IMR-90 (cell line): ENCODE data around the gene ZDHHC18. TPM values are rescaled to one million over a fixed set of nuclear protein-coding genes. Genes with fewer than 3 reads are reported as not detected.

Experiments
- ATAC-seq: fragments of 200-7000 bp; cut with Tn5 transposase; 2 replicates; pipeline ENCODE4 v1.9.1; 2020; ENCODE audit warnings: low read depth, mild to moderate bottlenecking, moderate library complexity
- BruUV-seq: library from RNA; stranded (reverse); fragments of 400-500 nt; replicated peaks from 2 replicates; lab custom pipeline; 2021; lab: Mats Ljungman, UMichigan
- CTCF ChIA-PET: fragments of 300-600 bp; formaldehyde crosslinking; extraction: SDS; loops from one replicate; lab custom pipeline; 2021; ENCODE audit warnings: antibody characterized with exemption; lab: Yijun Ruan, JAX
- POLR2A ChIA-PET: fragments of 300-600 bp; sonication (Branson Sonifier 250); formaldehyde crosslinking; loops from one replicate; lab custom pipeline; 2022; ENCODE audit warnings: antibody characterized with exemption; ENCODE audit not compliant: unreplicated experiment; lab: Charles Lee
- DNase-seq: peaks from one replicate; pipeline ENCODE4 v3.0.0; 2013
- H2AFZ ChIP-seq: replicated peaks from 2 replicates; pipeline ENCODE3; 2013; ENCODE audit warnings: low read length, mild to moderate bottlenecking; ENCODE audit not compliant: poor library complexity
- H2AK5ac ChIP-seq: 2 replicates; pipeline ENCODE4 v1.6.1; 2013; ENCODE audit warnings: low read depth, low read length, inconsistent platforms
- H2AK9ac ChIP-seq: replicated peaks from 2 replicates; pipeline ENCODE3; 2013; ENCODE audit warnings: mild to moderate bottlenecking, low read depth, low read length, moderate library complexity; ENCODE audit not compliant: poor library complexity
- H2BK120ac ChIP-seq: 2 replicates; pipeline ENCODE4 v1.6.1; 2013; ENCODE audit warnings: low read depth, low read length, inconsistent platforms
- H2BK15ac ChIP-seq: 3 replicates; pipeline ENCODE4 v1.6.1; 2013; ENCODE audit warnings: low read depth, low read length, inconsistent platforms
- H2BK20ac ChIP-seq: 2 replicates; pipeline ENCODE4 v1.6.1; 2013; ENCODE audit warnings: low read depth, mild to moderate bottlenecking, inconsistent platforms, low read length, moderate library complexity
- H2BK5ac ChIP-seq: 2 replicates; pipeline ENCODE4 v1.6.1; 2013; ENCODE audit warnings: mild to moderate bottlenecking, low read depth, low read length, inconsistent platforms; ENCODE audit not compliant: poor library complexity, severe bottlenecking
- H3K14ac ChIP-seq: replicated peaks from 2 replicates; pipeline ENCODE4 v1.6.1; 2013; ENCODE audit warnings: low read depth, low read length, inconsistent platforms
- H3K18ac ChIP-seq: 2 replicates; pipeline ENCODE4 v1.6.1; 2013; ENCODE audit warnings: low read depth, low read length, control low read depth
- H3K23ac ChIP-seq: 2 replicates; pipeline ENCODE4 v1.6.1; 2013; ENCODE audit warnings: low read depth, low read length, inconsistent platforms
- H3K27ac ChIP-seq: 2 replicates; pipeline ENCODE4 v1.5.1; 2013; ENCODE audit warnings: mild to moderate bottlenecking, control low read depth, low read length; ENCODE audit not compliant: insufficient read depth
- H3K27me3 ChIP-seq: 2 replicates; pipeline ENCODE4 v1.6.1; 2013; ENCODE audit warnings: low read length; ENCODE audit not compliant: control insufficient read depth, insufficient read depth
- H3K36me3 ChIP-seq: 2 replicates; pipeline ENCODE4 v1.6.1; 2013; ENCODE audit warnings: low read length, mixed read lengths; ENCODE audit not compliant: control insufficient read depth, insufficient read depth
- H3K4ac ChIP-seq: 2 replicates; pipeline ENCODE4 v1.6.1; 2013; ENCODE audit warnings: low read depth, low read length, inconsistent platforms
- H3K4me1 ChIP-seq: 2 replicates; pipeline ENCODE4 v1.6.1; 2013; ENCODE audit warnings: low read length, mixed read lengths; ENCODE audit not compliant: control insufficient read depth, insufficient read depth
- H3K4me2 ChIP-seq: 2 replicates; pipeline ENCODE4 v1.6.1; 2013; ENCODE audit warnings: low read depth, mild to moderate bottlenecking, control low read depth, low read length, moderate library complexity
- H3K4me3 ChIP-seq: 2 replicates; pipeline ENCODE4 v1.5.1; 2013; ENCODE audit warnings: low read depth, mild to moderate bottlenecking, control low read depth, low read length, moderate library complexity; ENCODE audit not compliant: insufficient read depth
- H3K56ac ChIP-seq: 2 replicates; pipeline ENCODE4 v1.6.1; 2013; ENCODE audit warnings: low read length, inconsistent platforms; ENCODE audit not compliant: insufficient read depth; ENCODE audit errors: extremely low read depth
- H3K79me1 ChIP-seq, 2 experiments: 2 replicates each; pipeline ENCODE4 v1.6.1; 2013; ENCODE audit warnings: low read length in 2 of 2, inconsistent platforms in 1 of 2, low read depth in 1 of 2
- H3K9ac ChIP-seq: 2 replicates; pipeline ENCODE4 v1.6.1; 2013; ENCODE audit warnings: low read depth, low read length, control low read depth
- H3K9me1 ChIP-seq: 2 replicates; pipeline ENCODE4 v1.6.1; 2013; ENCODE audit warnings: low read length, inconsistent platforms; ENCODE audit not compliant: insufficient read depth
- H3K9me3 ChIP-seq: 2 replicates; pipeline ENCODE4 v1.6.1; 2013; ENCODE audit warnings: low read length; ENCODE audit not compliant: control insufficient read depth, insufficient read depth
- H4K20me1 ChIP-seq: 2 replicates; pipeline ENCODE4 v1.6.1; 2013; ENCODE audit warnings: low read length, inconsistent platforms; ENCODE audit not compliant: insufficient read depth
- H4K5ac ChIP-seq: 2 replicates; pipeline ENCODE4 v1.6.1; 2013; ENCODE audit warnings: mild to moderate bottlenecking, low read depth, low read length, control low read depth
- H4K8ac ChIP-seq, 2 experiments: 2 replicates each; pipeline ENCODE4 v1.6.1; 2013; ENCODE audit warnings: low read depth in 2 of 2, low read length in 2 of 2, control low read depth in 1 of 2, inconsistent platforms in 1 of 2
- H4K91ac ChIP-seq: 2 replicates; pipeline ENCODE4 v1.6.1; 2013; ENCODE audit warnings: low read depth, low read length, inconsistent platforms; ENCODE audit not compliant: insufficient read depth
- BHLHE40 ChIP-seq: fragments of 150-350 bp; IDR thresholded peaks from 2 replicates; pipeline ENCODE4 v1.6.1; 2016; ENCODE audit warnings: mild to moderate bottlenecking, low read depth, low read length
- CEBPB ChIP-seq: IDR thresholded peaks from 2 replicates; pipeline ENCODE4 v1.6.1; 2012; ENCODE audit warnings: low read depth, low read length, improper control_type of control experiment
- CHD1 ChIP-seq: IDR thresholded peaks from 2 replicates; pipeline ENCODE4 v1.6.1; 2012; ENCODE audit warnings: low read depth, low read length, improper control_type of control experiment
- FOS ChIP-seq: fragments of 150-350 bp; IDR thresholded peaks from 2 replicates; pipeline ENCODE4 v1.6.1; 2016; ENCODE audit warnings: low read depth, low read length
- MAFK ChIP-seq: IDR thresholded peaks from 2 replicates; pipeline ENCODE4 v1.6.1; 2012; ENCODE audit warnings: low read depth, low read length, improper control_type of control experiment
- MAZ ChIP-seq: IDR thresholded peaks from 2 replicates; pipeline ENCODE4 v1.6.1; 2012; ENCODE audit warnings: low read depth, mild to moderate bottlenecking, low read length, improper control_type of control experiment, moderate library complexity, borderline replicate concordance
- MXI1 ChIP-seq: IDR thresholded peaks from 2 replicates; pipeline ENCODE4 v1.6.1; 2012; ENCODE audit warnings: low read depth, mild to moderate bottlenecking, low read length, moderate library complexity, borderline replicate concordance
- NFE2L2 ChIP-seq: fragments of 150-350 bp; IDR thresholded peaks from 2 replicates; pipeline ENCODE4 v1.6.1; 2016; ENCODE audit warnings: low read depth, mild to moderate bottlenecking, low read length
- POLR2A ChIP-seq: IDR thresholded peaks from 2 replicates; pipeline ENCODE4 v1.6.1; 2012; ENCODE audit warnings: mild to moderate bottlenecking, low read depth, low read length
- RAD21 ChIP-seq: IDR thresholded peaks from 2 replicates; pipeline ENCODE4 v1.6.1; 2012; ENCODE audit warnings: low read length, improper control_type of control experiment
- RCOR1 ChIP-seq: IDR thresholded peaks from 2 replicates; pipeline ENCODE4 v1.6.1; 2012; ENCODE audit warnings: mild to moderate bottlenecking, low read length, improper control_type of control experiment; ENCODE audit not compliant: insufficient replicate concordance
- RFX5 ChIP-seq: IDR thresholded peaks from 2 replicates; pipeline ENCODE4 v1.8.0; 2012; ENCODE audit warnings: low read depth, mild to moderate bottlenecking, low read length, moderate library complexity
- SMC3 ChIP-seq: fragments of 150-350 bp; IDR thresholded peaks from 2 replicates; pipeline ENCODE4 v1.6.1; 2016; ENCODE audit warnings: low read depth, mild to moderate bottlenecking, antibody characterized with exemption, low read length, moderate library complexity
- WGBS, 2 experiments: methylation state at CpG; one replicate each; pipeline versions ENCODE4 v1.1.5 to v1.1.7; 2013; ENCODE audit warnings: missing lambda C conversion rate in 2 of 2; ENCODE audit not compliant: insufficient read length in 1 of 2; ENCODE audit errors: extremely low coverage in 2 of 2; 5-methylcytosine and 5-hydroxymethylcytosine counted together
- dilution Hi-C: fragments of 300-500 bp; cut with HindIII; formaldehyde crosslinking; loops from one replicate; pipeline ENCODE4 v1.14.3; 2018; ENCODE audit warnings: low sequenced_read_pairs; ENCODE audit not compliant: unreplicated experiment
- in situ Hi-C: fragments of 300-500 bp; cut with MboI; formaldehyde crosslinking; loops from 3 replicates; pipeline ENCODE4 v1.14.3; 2019; ENCODE audit warnings: low sequenced_read_pairs, inconsistent platforms, mixed read lengths
- intact Hi-C: fragments of 100-400 bp; cut with micrococcal nuclease; formaldehyde crosslinking; loops from 2 replicates; pipeline ENCODE4 v1.10.0; 2022
- polyA plus RNA-seq, 3 experiments: library from polyadenylated mRNA; depleted of rRNA; stranded (reverse); fragments of >200 nt; gene quantifications; 2 replicates each; pipeline ENCODE4 v1.2.3, GENCODE V29; 2012; ENCODE audit warnings: low replicate concordance in 1 of 3
- total RNA-seq: library from RNA; depleted of rRNA; stranded (reverse); fragments of >200 nt; gene quantifications from 2 replicates; pipeline ENCODE4 v1.2.3, GENCODE V29; 2012
- TF ChIP-seq, protein P1 (sequence below): conservative IDR thresholded peaks from 2 replicates; pipeline ENCODE4 v1.5.1; 2012; ENCODE audit warnings: mild to moderate bottlenecking, low read depth, low read length, improper control_type of control experiment
- TF ChIP-seq, protein P2 (sequence below): fragments of 150-350 bp; IDR thresholded peaks from 2 replicates; pipeline ENCODE4 v1.6.1; 2016; ENCODE audit warnings: low read depth, mild to moderate bottlenecking, low read length, moderate library complexity, borderline replicate concordance
- TF ChIP-seq, protein P3 (sequence below): fragments of 150-350 bp; IDR thresholded peaks from 2 replicates; pipeline ENCODE4 v1.6.1; 2017; ENCODE audit warnings: mild to moderate bottlenecking, antibody characterized with exemption, low read length, low read depth

The ZDHHC18 gene
- total and polyA plus RNA-seq, 2 of the 4 experiments (the other 2 are of a cell fraction): 12.5 to 37.0 TPM

DNA sequence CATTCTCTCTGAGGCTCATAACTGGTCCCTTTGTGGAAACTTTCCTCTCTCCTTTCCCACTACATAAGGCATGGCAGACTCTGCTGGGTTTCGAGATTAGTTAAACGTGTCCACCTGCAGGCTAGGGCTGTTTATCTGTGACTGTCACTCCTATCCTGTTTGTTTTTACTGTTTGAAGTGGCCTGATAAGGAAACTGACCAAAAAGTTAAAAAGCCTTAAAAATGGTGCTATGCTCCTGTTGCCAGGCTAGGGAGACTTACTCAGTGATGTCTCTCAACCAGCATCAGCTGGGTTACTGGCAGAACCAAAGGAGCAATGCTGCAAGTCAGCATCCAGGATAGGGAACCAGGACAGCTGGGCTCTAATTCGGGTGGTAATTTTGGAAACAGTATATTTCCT, 34.9 kb upstream of the ZDHHC18 start:
- no peak overlapping the region for H2AFZ ChIP-seq
- DNase-seq (no peak), ATAC-seq (no peak)
- no peaks in the 10 kb centered on the region for H3K9me3 ChIP-seq
- H3K18ac ChIP-seq: no peak overlapping the region
- no peak overlapping the region for H3K9ac ChIP-seq
- H3K23ac ChIP-seq: no peak overlapping the region
- H3K4ac ChIP-seq: no peak overlapping the region
- WGBS, 2 experiments: no CpG with 5 or more reads among the region's 3 CpGs
- H2AK9ac ChIP-seq: no peak overlapping the region
- no peaks in the 10 kb centered on the region for H4K20me1 ChIP-seq
- H3K4me2 ChIP-seq: no peak overlapping the region
- no peak overlapping the region for H2BK120ac ChIP-seq
- H2BK20ac ChIP-seq: no peak overlapping the region
- H3K9me1 ChIP-seq: no peaks in the 10 kb centered on the region
- in situ Hi-C loops (no loop called here), intact Hi-C loops (no loop called here), dilution Hi-C loops (loop anchor here (25.0 kb wide), 1 partner anchor 204 kb away; no protein-coding TSS in a partner anchor)
- H2AK5ac ChIP-seq: no peak overlapping the region
- no peaks in the 10 kb centered on the region for H3K27me3 ChIP-seq
- H3K56ac ChIP-seq: no peak overlapping the region
- BruUV-seq: no TSS peak
- ChIA-PET CTCF (no interaction called here), POLR2A (interaction anchor here (0.6 kb wide), 1 partner anchor 11 kb away, joined by 4 read pairs; no protein-coding TSS in a partner anchor)
- H3K14ac ChIP-seq: no peak overlapping the region
- H4K5ac ChIP-seq: no peak overlapping the region
- no peak overlapping the region for H4K91ac ChIP-seq
- no peak overlapping the region for H3K4me3 ChIP-seq
- peaks cover 10 to 24% of the 10 kb centered on the region in 2 experiments; a peak in 3 of 4 replicates for H3K79me1 ChIP-seq
- H2BK15ac ChIP-seq: no peak overlapping the region
- peaks cover 13% of the 10 kb centered on the region for H3K4me1 ChIP-seq
- H3K36me3 ChIP-seq: peaks cover 11% of the 10 kb centered on the region
- TF ChIP-seq NFE2L2 (no peak), MAFK (no peak), RFX5 (no peak), RAD21 (no peak), CHD1 (no peak), SMC3 (no peak), POLR2A (no peak), MXI1 (no peak), FOS (no peak), BHLHE40 (no peak), CEBPB (no peak), MAZ (no peak), RCOR1 (no peak)
- TF ChIP-seq, protein P1, sequence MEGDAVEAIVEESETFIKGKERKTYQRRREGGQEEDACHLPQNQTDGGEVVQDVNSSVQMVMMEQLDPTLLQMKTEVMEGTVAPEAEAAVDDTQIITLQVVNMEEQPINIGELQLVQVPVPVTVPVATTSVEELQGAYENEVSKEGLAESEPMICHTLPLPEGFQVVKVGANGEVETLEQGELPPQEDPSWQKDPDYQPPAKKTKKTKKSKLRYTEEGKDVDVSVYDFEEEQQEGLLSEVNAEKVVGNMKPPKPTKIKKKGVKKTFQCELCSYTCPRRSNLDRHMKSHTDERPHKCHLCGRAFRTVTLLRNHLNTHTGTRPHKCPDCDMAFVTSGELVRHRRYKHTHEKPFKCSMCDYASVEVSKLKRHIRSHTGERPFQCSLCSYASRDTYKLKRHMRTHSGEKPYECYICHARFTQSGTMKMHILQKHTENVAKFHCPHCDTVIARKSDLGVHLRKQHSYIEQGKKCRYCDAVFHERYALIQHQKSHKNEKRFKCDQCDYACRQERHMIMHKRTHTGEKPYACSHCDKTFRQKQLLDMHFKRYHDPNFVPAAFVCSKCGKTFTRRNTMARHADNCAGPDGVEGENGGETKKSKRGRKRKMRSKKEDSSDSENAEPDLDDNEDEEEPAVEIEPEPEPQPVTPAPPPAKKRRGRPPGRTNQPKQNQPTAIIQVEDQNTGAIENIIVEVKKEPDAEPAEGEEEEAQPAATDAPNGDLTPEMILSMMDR: no peak
- TF ChIP-seq, protein P2, sequence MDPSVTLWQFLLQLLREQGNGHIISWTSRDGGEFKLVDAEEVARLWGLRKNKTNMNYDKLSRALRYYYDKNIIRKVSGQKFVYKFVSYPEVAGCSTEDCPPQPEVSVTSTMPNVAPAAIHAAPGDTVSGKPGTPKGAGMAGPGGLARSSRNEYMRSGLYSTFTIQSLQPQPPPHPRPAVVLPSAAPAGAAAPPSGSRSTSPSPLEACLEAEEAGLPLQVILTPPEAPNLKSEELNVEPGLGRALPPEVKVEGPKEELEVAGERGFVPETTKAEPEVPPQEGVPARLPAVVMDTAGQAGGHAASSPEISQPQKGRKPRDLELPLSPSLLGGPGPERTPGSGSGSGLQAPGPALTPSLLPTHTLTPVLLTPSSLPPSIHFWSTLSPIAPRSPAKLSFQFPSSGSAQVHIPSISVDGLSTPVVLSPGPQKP: no peak
- TF ChIP-seq, protein P3, sequence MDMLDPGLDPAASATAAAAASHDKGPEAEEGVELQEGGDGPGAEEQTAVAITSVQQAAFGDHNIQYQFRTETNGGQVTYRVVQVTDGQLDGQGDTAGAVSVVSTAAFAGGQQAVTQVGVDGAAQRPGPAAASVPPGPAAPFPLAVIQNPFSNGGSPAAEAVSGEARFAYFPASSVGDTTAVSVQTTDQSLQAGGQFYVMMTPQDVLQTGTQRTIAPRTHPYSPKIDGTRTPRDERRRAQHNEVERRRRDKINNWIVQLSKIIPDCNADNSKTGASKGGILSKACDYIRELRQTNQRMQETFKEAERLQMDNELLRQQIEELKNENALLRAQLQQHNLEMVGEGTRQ: no peak
- H3K27ac ChIP-seq: no peak overlapping the region
- H2BK5ac ChIP-seq: no peak overlapping the region
- H4K8ac ChIP-seq: no peak overlapping the region
